ENCODE measurements around the gene ARL6IP4. TPM values are rescaled to one million over a fixed set of nuclear protein-coding genes. Genes with fewer than 3 reads are reported as not detected.

The ARL6IP4 gene
- total RNA-seq, 1 donor from 2014 or later = 166 TPM

DNA sequence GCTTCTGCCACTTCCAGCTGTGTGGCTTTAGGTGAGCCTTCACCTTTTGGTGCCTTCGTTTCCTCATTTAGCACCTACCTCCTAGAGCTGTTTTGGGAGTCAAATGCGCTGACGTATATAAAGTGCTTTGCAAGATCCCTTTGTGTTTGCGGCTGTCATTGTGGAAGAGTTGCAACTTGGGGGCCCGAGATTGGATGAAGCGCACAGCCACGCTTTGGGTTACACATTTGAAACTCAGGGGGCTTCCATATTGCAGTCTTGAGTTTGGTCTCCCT, 636 bp upstream of the ARL6IP4 start:
- peak overlapping the region; percentile 89 for H3K27ac Mint-ChIP-seq (ENCODE audit: unreplicated experiment)
- DNase-seq (ENCODE audit: extremely low spot score, unreplicated experiment) = no peak
- peaks cover 3% of the 10 kb centered on the region for H3K36me3 Mint-ChIP-seq (ENCODE audit: unreplicated experiment)
- H3K4me3 Mint-ChIP-seq (ENCODE audit: unreplicated experiment) = peak overlapping the region; percentile 80
- H3K9me3 Mint-ChIP-seq (ENCODE audit: unreplicated experiment) = no peaks in the 10 kb centered on the region
- no peaks in the 10 kb centered on the region for H3K27me3 Mint-ChIP-seq (ENCODE audit: unreplicated experiment)
- TF ChIP-seq, protein P1, sequence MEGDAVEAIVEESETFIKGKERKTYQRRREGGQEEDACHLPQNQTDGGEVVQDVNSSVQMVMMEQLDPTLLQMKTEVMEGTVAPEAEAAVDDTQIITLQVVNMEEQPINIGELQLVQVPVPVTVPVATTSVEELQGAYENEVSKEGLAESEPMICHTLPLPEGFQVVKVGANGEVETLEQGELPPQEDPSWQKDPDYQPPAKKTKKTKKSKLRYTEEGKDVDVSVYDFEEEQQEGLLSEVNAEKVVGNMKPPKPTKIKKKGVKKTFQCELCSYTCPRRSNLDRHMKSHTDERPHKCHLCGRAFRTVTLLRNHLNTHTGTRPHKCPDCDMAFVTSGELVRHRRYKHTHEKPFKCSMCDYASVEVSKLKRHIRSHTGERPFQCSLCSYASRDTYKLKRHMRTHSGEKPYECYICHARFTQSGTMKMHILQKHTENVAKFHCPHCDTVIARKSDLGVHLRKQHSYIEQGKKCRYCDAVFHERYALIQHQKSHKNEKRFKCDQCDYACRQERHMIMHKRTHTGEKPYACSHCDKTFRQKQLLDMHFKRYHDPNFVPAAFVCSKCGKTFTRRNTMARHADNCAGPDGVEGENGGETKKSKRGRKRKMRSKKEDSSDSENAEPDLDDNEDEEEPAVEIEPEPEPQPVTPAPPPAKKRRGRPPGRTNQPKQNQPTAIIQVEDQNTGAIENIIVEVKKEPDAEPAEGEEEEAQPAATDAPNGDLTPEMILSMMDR (IDR thresholded peaks at IDR 0.05) = no peak
- H3K4me1 Mint-ChIP-seq (ENCODE audit: unreplicated experiment) = peaks cover 58% of the 10 kb centered on the region

DNA sequence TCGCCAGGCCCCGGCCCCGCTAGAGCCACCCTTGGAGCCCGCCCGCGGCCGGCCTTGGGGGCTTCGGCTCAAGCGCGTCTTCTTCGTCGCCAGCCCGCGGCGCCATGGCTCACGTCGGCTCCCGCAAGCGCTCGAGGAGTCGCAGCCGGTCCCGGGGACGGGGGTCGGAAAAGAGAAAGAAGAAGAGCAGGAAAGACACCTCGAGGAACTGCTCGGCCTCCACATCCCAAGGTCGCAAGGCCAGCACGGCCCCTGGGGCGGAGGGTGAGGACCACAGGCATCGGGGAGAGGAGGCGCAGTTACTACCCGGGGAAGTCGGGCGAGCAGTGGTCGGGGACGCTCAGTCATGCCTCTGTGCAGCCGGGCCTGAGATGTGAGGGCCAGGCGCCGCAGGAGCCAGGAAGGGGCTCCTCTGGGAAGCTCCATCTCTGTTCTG, 573 bp downstream of the ARL6IP4 start:
- DNase-seq (ENCODE audit: extremely low spot score, unreplicated experiment) = no peak
- TF ChIP-seq, protein P1 (IDR thresholded peaks at IDR 0.05) = no peak
- Mint-ChIP-seq H3K4me1 (ENCODE audit: unreplicated experiment) (peaks cover 52% of the 10 kb centered on the region), H3K27me3 (ENCODE audit: unreplicated experiment) (no peaks in the 10 kb centered on the region), H3K4me3 (ENCODE audit: unreplicated experiment) (peak overlapping the region; percentile 88), H3K9me3 (ENCODE audit: unreplicated experiment) (no peaks in the 10 kb centered on the region), H3K36me3 (ENCODE audit: unreplicated experiment) (peaks cover 3% of the 10 kb centered on the region), H3K27ac (ENCODE audit: unreplicated experiment) (peak overlapping the region; percentile 80)

DNA sequence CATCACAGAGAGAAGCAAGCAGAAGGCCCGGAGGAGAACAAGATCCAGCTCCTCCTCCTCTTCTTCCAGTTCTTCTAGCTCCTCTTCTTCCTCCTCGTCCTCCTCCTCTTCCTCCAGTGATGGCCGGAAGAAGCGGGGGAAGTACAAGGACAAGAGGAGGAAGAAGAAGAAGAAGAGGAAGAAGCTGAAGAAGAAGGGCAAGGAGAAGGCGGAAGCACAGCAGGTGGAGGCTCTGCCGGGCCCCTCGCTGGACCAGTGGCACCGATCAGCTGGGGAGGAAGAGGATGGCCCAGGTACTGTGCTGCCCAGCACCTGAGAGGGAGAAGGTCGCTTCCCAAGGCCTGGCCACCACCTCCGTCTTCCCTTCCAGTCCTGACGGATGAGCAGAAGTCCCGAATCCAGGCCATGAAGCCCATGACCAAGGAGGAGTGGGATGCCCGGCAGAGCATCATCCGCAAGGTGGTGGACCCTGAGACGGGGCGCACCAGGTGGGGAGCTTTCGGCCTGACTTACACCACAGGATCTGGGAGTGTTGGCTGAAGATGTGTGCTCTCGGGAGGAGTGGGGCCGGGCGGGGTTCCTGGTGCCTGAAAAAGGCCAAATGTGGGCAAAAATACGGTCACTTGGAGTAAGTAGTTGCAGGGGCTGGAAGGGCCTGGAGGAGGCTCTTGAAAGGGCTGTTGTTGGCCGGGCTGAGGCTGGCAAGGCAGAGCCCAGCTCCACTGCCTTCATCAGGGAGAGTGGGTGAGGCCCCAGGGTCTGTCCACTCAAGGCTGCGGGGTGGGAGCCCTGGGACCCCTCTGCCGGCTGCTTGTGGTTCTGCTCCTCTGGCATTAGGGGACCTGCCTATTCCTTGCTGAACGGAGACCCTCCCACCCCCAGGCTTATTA, 1.4 kb downstream of the ARL6IP4 start:
- Mint-ChIP-seq H3K27ac (ENCODE audit: unreplicated experiment) (peak overlapping the region; percentile 80), H3K36me3 (ENCODE audit: unreplicated experiment) (peaks cover 3% of the 10 kb centered on the region), H3K4me1 (ENCODE audit: unreplicated experiment) (peaks cover 50% of the 10 kb centered on the region), H3K4me3 (ENCODE audit: unreplicated experiment) (peak overlapping the region; percentile 88), H3K9me3 (ENCODE audit: unreplicated experiment) (no peaks in the 10 kb centered on the region), H3K27me3 (ENCODE audit: unreplicated experiment) (no peaks in the 10 kb centered on the region)
- TF ChIP-seq, protein P1 (IDR thresholded peaks at IDR 0.05) = no peak
- DNase-seq (ENCODE audit: extremely low spot score, unreplicated experiment) = no peak

DNA sequence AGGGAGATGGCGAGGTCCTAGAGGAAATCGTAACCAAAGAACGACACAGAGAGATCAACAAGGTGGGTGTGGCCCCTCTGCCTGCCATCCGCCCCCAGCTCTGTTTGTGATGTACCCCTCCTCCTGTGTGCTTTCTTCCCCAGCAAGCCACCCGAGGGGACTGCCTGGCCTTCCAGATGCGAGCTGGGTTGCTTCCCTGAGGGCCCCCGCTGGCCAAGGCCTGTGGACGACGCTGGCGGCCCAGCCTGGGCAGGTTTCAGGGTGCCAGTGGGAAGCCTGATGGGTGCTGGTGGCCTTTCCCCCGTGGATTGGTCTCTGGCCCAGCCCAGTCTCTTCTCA, 2.0 kb downstream of the ARL6IP4 start:
- no peak for DNase-seq (ENCODE audit: extremely low spot score, unreplicated experiment)
- Mint-ChIP-seq H3K27ac (ENCODE audit: unreplicated experiment) (no peak overlapping the region), H3K27me3 (ENCODE audit: unreplicated experiment) (no peaks in the 10 kb centered on the region), H3K4me3 (ENCODE audit: unreplicated experiment) (peak overlapping the region; percentile 88), H3K36me3 (ENCODE audit: unreplicated experiment) (peaks cover 3% of the 10 kb centered on the region), H3K9me3 (ENCODE audit: unreplicated experiment) (no peaks in the 10 kb centered on the region), H3K4me1 (ENCODE audit: unreplicated experiment) (peaks cover 47% of the 10 kb centered on the region)
- TF ChIP-seq, protein P1 (IDR thresholded peaks at IDR 0.05) = no peak

DNA sequence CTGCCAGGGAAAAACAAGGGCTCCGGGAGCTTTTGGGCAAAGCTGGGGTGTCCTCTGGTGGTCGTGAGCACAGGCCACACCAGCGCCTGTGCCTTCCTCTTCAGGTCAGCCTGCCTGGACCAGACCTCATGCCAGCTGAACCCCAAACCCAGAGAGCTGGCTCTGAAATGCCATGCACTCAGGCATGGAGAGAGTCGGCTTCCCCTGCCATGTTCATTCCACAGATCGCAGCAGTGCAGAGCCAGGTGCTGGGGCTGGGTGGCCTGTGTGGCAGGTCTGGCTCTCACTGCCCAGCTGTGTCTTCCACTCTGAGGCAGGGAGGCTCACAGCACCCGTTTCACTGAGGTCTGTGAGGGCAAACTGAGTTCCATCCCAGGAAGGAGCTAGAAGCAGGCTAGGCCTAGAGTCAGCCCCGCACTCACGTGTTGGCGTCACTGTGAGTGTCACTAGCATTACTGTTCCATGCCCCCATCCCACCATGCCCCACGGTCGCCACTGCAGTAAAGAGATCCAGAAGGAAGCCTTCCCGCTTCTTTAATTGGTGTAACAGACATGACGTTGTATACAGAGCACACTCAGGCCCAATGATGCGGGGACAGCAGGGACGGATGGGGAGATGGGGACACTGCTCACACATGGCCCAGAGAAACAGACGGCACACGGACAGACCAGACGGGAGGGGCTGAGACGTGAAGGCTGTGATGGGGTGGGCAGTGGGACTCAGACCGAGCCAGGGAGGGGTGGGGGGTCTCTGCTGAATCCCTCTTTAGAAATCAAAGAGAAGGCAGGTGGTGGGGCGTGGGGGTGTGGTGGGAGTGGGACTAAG, 2.7 kb downstream of the ARL6IP4 start:
- Mint-ChIP-seq H3K4me3 (ENCODE audit: unreplicated experiment) (peak overlapping the region; percentile 88), H3K27me3 (ENCODE audit: unreplicated experiment) (no peaks in the 10 kb centered on the region), H3K4me1 (ENCODE audit: unreplicated experiment) (peaks cover 42% of the 10 kb centered on the region), H3K36me3 (ENCODE audit: unreplicated experiment) (peaks cover 1% of the 10 kb centered on the region), H3K27ac (ENCODE audit: unreplicated experiment) (peak overlapping the region; percentile 68), H3K9me3 (ENCODE audit: unreplicated experiment) (no peaks in the 10 kb centered on the region)
- no peak for DNase-seq (ENCODE audit: extremely low spot score, unreplicated experiment)
- TF ChIP-seq, protein P1 (IDR thresholded peaks at IDR 0.05) = no peak
